IPS-18c (cell line): ENCODE measurements around the gene ZC3H10.
"Not testable (repeated sequence)": the region's sequence is repeated elsewhere in the genome, so short reads cannot be mapped to it uniquely, and the experiment has no call there.

Experiments used
- H3K4me3 ChIP-seq: 2 replicates; pipeline ENCODE4 v1.7.0; 2013; ENCODE audit warnings: low read depth, mild to moderate bottlenecking, low read length, moderate library complexity; ENCODE audit not compliant: insufficient read depth
- H3K9me3 ChIP-seq: one replicate; pipeline ENCODE4 v1.6.1; 2013; ENCODE audit warnings: mild to moderate bottlenecking, low read length, moderate library complexity; ENCODE audit not compliant: control insufficient read depth, insufficient read depth

ZC3H10 gene, protein sequence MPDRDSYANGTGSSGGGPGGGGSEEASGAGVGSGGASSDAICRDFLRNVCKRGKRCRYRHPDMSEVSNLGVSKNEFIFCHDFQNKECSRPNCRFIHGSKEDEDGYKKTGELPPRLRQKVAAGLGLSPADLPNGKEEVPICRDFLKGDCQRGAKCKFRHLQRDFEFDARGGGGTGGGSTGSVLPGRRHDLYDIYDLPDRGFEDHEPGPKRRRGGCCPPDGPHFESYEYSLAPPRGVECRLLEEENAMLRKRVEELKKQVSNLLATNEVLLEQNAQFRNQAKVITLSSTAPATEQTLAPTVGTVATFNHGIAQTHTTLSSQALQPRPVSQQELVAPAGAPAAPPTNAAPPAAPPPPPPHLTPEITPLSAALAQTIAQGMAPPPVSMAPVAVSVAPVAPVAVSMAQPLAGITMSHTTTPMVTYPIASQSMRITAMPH

DNA sequence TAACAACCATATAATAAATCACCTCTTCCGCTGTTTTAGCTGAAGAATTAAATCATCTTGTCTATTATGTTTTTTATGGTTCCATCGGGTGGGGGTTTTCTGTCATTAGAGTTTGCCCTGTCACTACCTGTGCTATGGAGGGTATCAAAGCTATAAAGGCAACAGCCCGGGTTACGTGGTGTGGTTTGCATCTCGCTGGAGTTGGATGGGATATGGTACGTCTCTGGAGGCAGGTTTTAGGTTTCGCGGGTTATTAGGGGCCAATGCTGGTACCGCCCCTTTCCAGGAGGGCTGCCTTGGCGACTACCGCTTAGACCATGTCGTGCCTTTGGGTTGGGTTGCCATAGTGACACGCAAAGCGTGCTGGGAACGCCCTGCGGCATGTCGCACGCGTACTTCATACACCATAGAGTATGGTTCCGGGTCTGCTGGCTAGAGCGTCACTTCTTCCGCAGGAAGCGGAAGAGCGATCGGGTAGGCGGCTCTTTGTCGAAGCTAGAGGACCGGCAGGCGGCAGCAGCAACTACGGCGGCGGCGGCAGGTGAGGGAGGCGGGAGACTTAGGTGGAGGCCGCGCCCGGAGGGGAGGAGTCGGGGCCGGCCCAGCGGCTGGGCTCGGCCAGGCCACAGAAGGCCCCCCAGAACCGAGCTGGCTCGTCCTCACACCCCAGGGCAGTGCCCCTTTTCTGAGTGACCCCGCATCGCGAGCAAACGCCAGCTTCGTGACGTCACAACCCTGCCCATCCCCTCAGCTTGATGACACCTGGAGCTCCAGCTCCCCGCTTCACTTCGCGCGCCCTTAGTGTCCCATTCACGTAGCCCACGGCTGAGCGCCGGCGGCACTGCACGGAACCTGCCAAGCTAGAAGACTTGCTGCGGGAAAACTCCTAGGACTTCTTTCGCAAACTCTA, at the start of gene ZC3H10:
Gene ZC3H10 (plus strand): TSS at position 489 of the 910 bp plus-strand sequence. CDS start 2,297 bp downstream, outside the sequence.
- no peaks in the 10 kb centered on the region for H3K9me3 ChIP-seq
- peak within 1 kb of the TSS; percentile 97 for H3K4me3 ChIP-seq

DNA sequence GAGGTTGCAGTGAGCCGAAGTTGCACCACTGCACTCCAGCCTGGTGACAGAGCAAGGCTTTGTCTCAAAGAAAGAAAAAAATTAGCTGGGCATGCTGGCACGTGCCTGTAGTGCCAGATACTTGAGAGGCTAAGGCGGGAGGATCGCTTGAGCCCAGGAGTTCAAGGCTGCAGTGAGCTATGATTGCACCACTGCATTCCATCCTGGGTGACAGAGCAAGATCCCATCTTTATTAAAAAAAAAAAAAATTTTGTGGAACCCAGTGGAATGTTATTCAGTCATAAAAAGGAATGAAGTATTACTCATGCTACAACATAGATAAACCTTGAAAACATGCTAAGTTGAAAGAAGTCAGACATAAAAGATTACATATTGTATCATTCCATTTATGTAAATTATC, 46.4 kb upstream of the ZC3H10 start:
- H3K4me3 ChIP-seq = no peak overlapping the region
- no peaks in the 10 kb centered on the region for H3K9me3 ChIP-seq

DNA sequence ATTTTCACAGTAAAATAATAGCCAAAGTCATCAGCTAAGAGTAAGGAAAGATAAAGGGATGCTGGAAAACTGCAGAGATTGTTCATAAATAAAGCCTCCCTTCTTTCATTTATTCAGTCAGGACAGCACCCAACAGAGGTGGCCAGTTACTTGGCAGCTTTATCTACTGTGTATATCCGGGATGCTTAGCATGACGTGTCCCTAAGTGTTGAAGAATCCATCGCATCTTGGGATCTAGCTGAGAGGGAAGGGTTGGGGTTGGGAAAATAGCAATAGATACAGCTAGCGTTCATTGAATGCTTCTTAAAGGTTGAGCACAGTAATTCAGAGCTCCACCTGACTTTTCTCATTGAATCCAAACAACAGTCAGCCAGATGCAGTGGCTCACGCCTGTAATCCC, 43.7 kb upstream of the ZC3H10 start:
- no peaks in the 10 kb centered on the region for H3K9me3 ChIP-seq
- H3K4me3 ChIP-seq = no peak overlapping the region

DNA sequence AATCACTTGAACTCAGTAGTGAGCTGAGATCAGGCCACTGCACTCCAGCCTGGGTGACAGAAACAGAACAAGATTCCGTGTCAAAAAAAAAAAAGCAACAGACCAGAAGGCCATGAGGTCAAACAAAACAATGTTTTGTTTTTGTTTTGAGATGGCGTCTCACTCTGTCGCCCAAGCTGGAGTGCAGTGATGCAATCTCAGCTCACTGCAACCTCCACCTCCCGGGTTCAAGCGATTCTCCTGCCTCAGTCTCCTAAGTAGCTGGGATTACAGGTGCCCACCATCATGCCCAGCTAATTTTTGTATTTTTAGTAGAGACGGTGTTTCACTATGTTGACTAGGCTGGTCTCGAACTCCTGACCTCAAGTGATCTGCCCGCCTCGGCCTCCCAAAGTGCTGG, 40.1 kb upstream of the ZC3H10 start:
- not testable (repeated sequence) for H3K9me3 ChIP-seq, H3K4me3 ChIP-seq

DNA sequence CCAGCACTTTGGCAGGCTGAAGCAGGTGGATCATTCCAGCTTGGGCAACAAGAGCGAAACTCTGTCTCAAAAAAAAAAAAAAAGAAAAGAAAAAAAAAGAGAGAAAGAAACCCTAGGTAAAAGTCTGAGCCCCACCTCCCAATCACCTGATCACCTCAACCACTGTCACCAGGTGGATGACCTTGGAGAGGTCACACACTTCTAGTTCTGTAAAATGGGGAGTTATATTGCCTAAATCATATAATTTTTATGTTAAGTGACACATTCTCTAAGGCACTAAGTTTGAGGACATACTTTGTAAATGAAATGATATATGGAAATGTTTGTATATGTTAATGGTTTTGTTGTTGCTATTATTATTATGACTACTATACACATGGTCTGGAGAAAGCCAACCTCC, 39.6 kb upstream of the ZC3H10 start:
- no peaks in the 10 kb centered on the region for H3K9me3 ChIP-seq
- H3K4me3 ChIP-seq = no peak overlapping the region; the same call in 1 of the 2 replicates

DNA sequence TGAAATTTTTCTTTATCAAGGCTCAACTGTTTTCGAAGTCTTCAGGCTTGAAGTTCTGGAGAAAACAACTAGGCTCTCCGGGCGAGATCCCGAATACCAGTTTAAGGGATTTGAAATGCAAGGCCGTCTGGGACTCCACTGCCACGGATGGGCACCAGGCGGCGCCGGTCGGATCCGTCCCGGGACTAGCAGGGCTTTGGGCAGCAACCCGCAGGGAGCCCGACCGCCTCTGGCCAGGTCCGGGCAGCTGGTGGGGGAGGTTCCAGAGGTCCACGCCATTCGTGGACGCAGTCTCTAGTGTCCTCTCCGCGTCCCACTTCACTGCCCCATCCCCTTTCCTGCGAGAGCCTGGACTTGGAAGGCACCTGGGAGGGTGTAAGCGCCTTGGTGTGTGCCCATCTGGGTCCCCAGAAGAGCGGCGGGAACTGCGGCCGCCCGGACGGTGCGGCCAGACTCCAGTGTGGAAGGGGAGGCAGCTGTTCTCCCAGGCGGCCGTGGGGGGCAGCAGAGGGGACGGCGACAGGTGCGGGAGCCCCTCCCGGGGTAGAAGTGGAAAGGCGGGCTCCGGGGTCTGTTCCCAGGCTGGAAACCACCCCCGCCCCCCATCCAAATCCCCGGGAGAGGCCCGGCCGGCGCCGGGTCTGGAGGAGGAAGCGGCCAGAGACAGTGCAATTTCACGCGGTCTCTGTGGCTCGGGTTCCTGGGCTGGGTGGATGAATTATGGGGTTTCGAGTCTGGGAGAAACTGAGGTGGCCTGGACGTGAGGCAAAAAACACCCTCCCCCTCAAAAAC, 38.9 kb upstream of the ZC3H10 start:
- Histone ChIP-seq H3K4me3 (peak overlapping the region; percentile 94), H3K9me3 (no peaks in the 10 kb centered on the region)

DNA sequence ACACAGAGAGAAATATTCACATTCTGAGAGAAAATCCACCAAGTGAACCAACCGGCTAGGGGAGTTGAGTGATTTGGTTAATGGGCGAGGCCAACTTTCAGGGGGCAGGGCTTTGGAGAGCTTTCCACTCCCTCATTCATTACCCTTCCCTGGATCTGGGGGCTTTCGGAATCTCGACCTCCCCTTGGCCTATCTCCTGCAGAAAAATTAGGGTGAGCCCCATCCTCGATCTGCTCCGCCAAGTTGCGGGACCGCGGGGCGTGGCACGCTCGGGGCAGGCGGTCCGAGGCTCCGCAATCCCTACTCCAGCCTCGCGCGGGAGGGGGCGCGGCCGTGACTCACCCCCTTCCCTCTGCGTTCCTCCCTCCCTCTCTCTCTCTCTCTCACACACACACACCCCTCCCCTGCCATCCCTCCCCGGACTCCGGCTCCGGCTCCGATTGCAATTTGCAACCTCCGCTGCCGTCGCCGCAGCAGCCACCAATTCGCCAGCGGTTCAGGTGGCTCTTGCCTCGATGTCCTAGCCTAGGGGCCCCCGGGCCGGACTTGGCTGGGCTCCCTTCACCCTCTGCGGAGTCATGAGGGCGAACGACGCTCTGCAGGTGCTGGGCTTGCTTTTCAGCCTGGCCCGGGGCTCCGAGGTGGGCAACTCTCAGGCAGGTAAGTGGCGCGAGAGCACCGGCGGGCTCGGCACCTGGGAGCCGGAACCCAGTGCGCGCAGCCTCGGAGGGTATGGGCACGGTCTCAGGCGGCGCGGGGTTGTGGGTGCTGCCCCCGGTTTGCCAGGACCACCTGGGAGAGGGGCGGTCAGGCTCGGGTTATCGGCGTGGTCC, 38.1 kb upstream of the ZC3H10 start, which contains the start of gene ERBB3:
Gene ERBB3 (plus strand): TSS at position 443 of the 833 bp plus-strand sequence. CDS start 136 bp downstream, at position 579.
- H3K9me3 ChIP-seq = no peaks in the 10 kb centered on the region
- H3K4me3 ChIP-seq = peak within 1 kb of the TSS; percentile 94

DNA sequence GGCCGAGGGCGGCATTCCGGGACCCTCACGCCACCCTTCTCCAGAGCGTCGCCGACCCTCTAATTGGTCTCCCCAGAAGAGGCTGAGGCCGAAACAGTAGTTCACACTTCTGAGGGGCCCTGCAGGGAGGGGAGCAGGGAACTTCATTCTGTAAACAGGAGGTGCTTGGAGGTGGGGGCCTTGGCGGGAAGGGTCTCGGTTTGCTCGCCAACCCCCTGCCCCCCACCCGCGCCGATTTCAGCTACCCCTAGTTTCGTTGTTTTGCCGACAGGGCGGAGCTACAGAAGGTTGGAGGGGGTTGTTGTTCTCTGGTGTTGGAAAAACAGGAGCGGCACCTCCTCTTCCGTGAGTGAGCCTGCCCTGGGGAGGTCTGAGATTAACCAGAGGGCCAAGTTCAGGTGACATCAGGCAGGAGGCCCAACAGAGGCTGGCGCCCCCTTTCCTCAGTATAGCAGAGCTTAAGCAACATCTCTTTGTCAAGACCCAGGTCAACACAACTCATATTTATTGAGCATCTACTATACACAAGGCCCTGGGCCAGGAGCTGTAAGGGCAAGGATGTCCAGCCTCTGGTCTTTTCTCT, 37.4 kb upstream of the ZC3H10 start:
- Histone ChIP-seq H3K9me3 (no peaks in the 10 kb centered on the region), H3K4me3 (peak overlapping the region; percentile 94)

DNA sequence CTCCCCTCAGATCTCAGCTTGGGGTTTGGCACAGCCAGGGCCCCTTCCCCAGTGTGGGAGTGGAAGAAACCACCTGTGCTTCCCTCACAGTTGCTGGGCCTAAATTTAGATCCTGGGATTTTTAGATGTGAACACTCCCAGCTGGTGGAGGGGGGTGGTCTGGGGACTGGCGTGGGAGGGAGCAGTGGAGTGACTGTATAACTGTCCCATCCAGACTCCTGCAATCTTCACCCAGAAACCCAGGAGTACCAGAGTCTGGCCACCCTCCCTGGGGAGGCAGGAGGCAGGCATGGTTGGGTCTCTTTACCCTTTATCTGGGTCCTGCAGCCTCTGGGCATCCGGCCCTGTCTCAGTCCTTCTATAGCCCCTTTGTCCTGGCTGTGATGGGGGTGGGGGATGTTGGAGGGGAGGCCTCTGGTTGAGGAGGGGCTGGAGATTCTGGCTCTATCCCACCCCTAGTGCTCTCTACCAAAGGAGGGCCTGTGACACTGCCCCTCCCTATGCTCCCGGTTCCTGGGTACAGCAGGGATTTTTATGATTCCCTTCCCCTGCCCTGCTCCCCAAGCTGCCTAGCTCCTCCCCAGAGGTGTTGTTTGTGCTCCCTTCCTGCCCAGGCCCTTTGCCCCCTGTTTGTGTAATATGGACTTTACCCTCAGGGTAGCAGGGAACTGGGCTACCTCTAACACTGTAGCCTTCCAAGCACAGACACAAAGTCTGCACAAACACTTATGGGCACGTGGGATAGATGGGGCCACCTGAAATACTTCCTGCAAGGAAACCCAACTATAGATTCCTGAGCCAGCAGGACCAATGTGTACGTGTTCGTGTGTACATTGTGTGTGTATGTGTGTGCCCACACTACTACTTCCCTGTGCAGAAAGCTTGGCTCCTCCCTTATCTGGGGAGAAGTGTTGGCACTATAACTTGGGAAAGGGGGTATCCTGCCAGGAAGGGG, 36.4 kb upstream of the ZC3H10 start:
- Histone ChIP-seq H3K4me3 (peak overlapping the region; percentile 94), H3K9me3 (no peaks in the 10 kb centered on the region)

DNA sequence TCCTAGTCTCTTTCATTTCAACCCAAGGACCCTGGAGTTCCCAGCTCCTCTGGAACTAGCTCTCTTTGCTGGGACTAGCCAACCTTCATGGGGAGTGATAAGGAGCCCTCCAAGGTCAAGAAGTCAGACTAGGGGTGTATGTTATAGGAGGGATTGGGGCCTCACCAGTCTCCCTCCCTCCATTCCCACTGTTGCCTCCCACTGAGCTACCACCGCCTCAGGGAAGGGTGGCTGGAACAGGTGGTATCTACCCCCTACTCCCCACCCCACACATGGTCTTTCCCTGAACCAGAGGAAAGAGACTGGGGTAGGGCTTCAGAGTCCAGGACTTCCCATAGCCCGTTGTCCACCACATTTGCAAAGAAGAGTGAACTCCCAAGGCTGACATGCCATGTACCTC, 35.7 kb upstream of the ZC3H10 start:
- H3K4me3 ChIP-seq = no peak overlapping the region
- no peaks in the 10 kb centered on the region for H3K9me3 ChIP-seq

DNA sequence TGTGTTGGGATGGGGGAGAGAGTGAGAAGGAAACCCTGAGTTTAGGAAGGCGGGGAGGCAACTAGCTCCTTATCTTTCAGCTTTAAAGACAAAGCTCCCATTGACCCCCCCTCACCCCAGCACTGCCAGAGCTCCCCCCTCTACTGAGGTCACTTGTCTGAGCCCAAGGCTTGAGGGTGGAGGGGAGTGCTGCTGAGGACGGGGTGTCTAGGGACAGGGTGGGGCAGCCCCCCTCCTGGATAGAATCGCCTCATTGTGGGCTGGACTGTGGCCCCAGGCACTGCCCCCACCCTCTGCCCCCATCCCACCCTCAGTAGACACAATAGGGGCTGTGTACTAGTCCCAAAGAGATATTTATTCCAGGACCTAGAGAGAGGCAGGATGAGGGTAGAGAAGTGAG, 35.1 kb upstream of the ZC3H10 start:
- no peaks in the 10 kb centered on the region for H3K9me3 ChIP-seq
- no peak overlapping the region for H3K4me3 ChIP-seq

DNA sequence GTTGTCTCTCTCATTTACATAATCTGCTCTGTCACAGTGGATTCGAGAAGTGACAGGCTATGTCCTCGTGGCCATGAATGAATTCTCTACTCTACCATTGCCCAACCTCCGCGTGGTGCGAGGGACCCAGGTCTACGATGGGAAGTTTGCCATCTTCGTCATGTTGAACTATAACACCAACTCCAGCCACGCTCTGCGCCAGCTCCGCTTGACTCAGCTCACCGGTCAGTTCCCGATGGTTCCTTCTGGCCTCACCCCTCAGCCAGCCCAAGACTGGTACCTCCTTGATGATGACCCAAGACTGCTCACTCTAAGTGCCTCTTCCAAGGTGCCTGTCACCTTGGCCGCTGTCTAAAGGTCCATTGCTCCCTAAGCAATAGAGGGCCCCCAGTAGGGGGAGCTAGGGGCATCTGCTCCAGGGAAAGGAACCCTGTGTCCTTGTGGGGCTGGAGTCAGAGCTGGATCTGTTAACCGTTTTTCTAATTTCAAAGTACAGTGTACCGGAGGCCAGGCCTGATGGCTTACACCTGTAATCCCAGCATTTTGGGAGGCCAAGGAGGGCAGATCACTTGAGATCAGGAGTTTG, 33.0 kb upstream of the ZC3H10 start:
- no peaks in the 10 kb centered on the region for H3K9me3 ChIP-seq
- no peak overlapping the region for H3K4me3 ChIP-seq

DNA sequence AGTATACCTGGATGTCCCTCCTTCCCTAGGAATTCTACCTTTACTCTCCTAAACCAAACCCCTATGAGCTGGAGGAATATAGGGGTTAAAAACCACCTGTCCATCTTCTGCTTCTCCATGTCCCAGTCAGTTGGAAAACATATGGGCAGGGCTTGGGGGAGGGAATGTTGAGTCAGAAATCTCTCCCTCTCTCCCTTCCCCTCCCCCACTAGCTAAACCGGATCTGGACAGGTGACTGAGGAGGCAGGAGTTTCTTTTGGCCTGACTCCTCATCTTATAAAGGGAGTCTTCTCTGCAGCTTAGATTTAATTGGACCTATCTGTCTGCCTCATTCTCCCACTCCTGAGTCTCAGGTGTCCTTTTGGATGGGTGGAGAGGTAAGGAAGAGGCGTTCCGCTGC, 32.0 kb upstream of the ZC3H10 start:
- Histone ChIP-seq H3K4me3 (no peak overlapping the region), H3K9me3 (no peaks in the 10 kb centered on the region)

DNA sequence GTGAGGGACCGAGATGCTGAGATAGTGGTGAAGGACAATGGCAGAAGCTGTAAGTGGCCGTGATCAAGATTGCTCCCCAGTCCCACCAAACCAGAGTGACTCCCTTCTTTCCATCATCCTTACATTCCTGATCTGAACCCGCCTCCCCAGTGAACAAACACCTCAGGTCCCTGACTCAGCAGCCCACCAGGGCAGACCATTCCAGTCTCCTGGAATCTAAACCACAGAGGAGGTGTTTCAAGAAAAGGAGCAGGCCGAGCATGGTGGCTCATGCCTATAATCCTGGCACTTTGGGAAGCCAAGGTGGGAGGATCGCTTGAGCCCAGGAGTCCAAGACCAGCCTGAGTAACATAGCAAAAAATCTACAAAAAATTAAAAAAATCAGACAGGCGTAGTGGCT, 31.5 kb upstream of the ZC3H10 start:
- Histone ChIP-seq H3K9me3 (no peaks in the 10 kb centered on the region), H3K4me3 (no peak overlapping the region)

DNA sequence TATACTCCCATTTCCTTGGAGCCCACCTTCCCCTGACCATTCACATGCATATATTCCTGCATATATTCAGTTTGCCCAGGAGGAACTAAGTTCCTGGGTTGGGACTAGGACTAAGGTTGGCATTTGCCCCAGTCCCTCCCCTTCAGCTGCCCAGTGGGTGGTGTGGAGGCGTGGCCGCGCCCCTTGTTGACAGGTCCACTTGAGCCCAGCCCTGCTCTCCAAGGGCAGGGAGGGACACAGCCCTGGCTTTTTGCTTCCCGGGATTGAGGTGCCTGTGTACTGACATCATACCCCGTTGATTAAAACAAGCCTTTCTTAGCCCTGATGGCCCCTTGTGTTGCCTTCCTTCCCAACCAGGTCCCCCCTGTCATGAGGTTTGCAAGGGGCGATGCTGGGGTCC, 30.8 kb upstream of the ZC3H10 start:
- no peak overlapping the region for H3K4me3 ChIP-seq

More for the DNA sequence above, 30.8 kb upstream of the ZC3H10 start:
- no peaks in the 10 kb centered on the region for H3K9me3 ChIP-seq
